Activated effector memory CD4-positive, alpha-beta T cell treated with Interleukin-2 at 50 U/mL for 16 hours (primary cell): Measurements from ENCODE around the gene PTPN13.

Experiments used
- DNase-seq: peaks from one replicate; pipeline ENCODE4 v3.0.0-alpha.2; 2020

PTPN13 gene

GRCh38 chr4:86587381-86588140 is 6.6 kb upstream of the PTPN13 start:
- no peak for DNase-seq

- DNase-seq = no peak
These were observed 1.4 kb upstream of the PTPN13 start for GRCh38 chr4:86592553-86593249.

- peak; percentile 3 for DNase-seq
These were observed 677 bp downstream of the PTPN13 start for GRCh38 chr4:86594559-86595425.

GRCh38 chr4:86595426-86595805 is 1.3 kb downstream of the PTPN13 start:
- no peak for DNase-seq

- DNase-seq = no peak
These were observed 2.7 kb downstream of the PTPN13 start for GRCh38 chr4:86596807-86597206.

GRCh38 chr4:86600007-86600653 is 6.0 kb downstream of the PTPN13 start:
- no peak for DNase-seq

GRCh38 chr4:86603311-86603885 is 9.3 kb downstream of the PTPN13 start:
- DNase-seq = no peak

GRCh38 chr4:86606809-86607208 is 12.7 kb downstream of the PTPN13 start:
- no peak for DNase-seq

GRCh38 chr4:86608757-86609375 is 14.8 kb downstream of the PTPN13 start:
- DNase-seq = no peak

- DNase-seq = no peak
These were observed 17.6 kb downstream of the PTPN13 start for GRCh38 chr4:86611757-86612156.

- no peak for DNase-seq
These were observed 19.6 kb downstream of the PTPN13 start for GRCh38 chr4:86613734-86614133.

GRCh38 chr4:86614865-86615264 is 20.8 kb downstream of the PTPN13 start:
- DNase-seq = no peak

- DNase-seq = no peak
These were observed 21.4 kb downstream of the PTPN13 start for GRCh38 chr4:86615501-86615900.

GRCh38 chr4:86619656-86620055 is 25.5 kb downstream of the PTPN13 start:
- no peak for DNase-seq

- DNase-seq = no peak
These were observed 27.3 kb downstream of the PTPN13 start for GRCh38 chr4:86621435-86621834.

- no peak for DNase-seq
These were observed 32.0 kb downstream of the PTPN13 start for GRCh38 chr4:86626066-86626465.

GRCh38 chr4:86627462-86628135 is 33.5 kb downstream of the PTPN13 start:
- no peak for DNase-seq

GRCh38 chr4:86630629-86631028 is 36.5 kb downstream of the PTPN13 start:
- DNase-seq = no peak

- DNase-seq = no peak
These were observed 37.1 kb downstream of the PTPN13 start for GRCh38 chr4:86631166-86631565.

- no peak for DNase-seq
These were observed 39.7 kb downstream of the PTPN13 start for GRCh38 chr4:86633854-86634253.

- DNase-seq = no peak
These were observed 46.4 kb downstream of the PTPN13 start for GRCh38 chr4:86640469-86640868.
